GM21423 (cell line): ENCODE data around the gene GALK2.

Experiments used
- ATAC-seq: cut with Tn5 transposase; IDR thresholded peaks from one replicate; pipeline ENCODE4 v1.9.1; 2021; ENCODE audit warnings: mild to moderate bottlenecking, moderate library complexity; ENCODE audit not compliant: unreplicated experiment

GALK2 gene

GRCh38 chr15:49169880-49170597 is at the start of gene GALK2:
Gene GALK2 (plus strand): TSS chr15:49170247. CDS start chr15:49170323, 76 bp downstream.
- ATAC-seq = peak; percentile 92

- ATAC-seq = no peak
Observed at GRCh38 chr15:49120832-49121231, 49.2 kb upstream of the GALK2 start.

DNA sequence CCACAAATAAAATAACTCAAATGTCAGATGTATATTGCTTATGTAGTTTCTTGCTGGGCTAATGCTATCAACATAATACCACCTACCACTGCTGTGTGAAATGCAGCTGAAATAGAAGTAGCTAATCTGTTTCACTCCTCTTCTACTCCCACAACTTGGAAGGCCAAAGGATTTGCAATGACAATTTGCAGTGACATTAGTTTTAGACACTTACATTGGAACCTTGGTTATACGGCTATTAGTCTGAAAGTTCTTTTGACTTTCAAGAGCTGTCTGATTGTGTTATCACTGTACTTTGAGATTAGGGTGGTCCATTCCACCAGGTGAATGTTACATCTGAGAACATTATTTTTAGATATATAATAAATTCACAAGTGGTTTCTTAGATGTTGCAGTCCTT is 48.1 kb upstream of the GALK2 start:
- no peak for ATAC-seq

DNA sequence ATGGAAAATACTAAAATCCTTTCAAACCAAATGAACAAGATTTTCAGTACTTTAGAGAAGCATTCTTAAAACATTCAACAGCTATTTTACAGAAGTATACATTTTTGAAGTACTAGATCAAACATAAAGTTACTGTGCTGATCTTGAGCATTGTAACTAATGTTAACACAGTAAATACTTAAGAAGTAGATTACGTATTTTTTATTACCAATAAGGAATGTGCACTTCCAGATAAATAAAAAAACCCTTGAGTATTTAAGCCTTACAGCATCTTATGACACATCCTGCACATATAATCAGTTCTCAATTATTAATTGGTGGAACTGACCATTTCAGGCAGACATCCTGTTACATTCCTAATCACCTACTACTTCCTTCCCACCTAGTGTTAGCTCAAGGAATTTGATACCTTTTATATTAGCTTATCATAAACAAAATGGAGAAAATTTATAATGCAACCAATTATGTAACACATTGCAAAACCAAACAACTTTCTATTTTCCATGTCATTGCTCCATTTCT is 47.4 kb upstream of the GALK2 start:
- no peak for ATAC-seq

DNA sequence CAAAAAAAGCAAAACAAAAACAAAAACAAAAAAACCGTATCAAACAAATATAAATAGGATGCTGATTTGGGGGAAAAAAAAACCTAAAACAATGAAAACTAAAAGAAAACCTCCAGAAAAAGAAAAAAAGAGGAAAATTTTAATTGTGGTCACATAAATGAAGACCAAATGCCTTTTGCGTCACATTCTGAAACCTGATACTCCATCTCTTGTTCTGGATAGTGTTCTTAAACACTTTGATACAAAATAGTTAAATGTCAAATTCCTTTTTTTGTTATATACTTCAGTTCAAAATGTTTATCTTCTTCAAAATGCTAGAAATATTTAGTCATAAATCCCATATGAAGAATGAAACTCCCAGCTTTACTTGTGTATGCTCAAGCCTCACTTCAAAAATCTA is 45.7 kb upstream of the GALK2 start:
- ATAC-seq = no peak

DNA sequence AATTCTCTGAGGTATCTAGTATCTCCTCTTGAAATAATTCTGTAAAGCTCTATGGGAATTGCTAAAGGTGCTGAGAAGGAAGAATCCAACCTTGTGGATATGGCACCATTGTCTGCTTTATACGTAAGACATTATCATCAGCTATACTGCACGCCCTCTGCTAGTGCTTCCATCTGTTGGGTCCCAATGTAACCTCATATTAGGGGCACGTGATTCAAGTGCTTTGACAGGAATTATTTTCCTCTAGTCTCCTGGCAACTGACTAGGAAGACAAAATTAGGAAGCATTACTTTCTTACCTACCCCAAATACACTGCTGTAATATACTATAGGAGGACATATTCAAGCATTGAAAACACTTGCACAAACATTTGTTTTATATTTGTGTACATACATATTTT is 38.6 kb upstream of the GALK2 start:
- ATAC-seq = no peak

DNA sequence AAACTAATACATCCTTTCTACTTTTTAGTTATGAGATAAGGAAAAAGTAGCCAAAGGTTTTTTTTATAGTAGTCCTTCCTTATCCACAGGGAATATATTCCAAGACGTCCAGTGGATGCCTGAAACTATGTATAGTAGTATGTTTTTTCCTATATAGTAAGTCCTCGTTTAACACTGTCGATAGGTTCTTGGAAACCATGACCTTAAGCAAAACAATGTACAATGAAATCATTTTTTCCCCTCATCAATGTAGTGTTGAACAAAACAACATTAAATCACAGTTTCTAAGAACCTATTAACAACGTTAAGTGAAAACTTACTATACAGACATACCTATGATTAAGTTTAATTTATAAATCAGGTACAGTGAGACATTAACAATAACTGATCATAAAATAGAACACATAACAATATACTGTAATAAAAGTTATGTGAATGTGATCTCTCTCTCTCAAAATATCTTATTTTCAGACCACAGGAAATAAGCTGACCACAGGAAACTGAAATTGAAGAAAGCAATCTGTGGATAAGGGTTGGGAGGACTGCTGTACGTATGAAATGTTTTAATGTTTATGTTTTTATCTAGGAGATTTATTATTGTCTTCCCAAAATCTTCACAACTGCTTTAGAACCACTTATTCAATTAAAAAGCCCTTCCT is 35.2 kb upstream of the GALK2 start:
- ATAC-seq = peak; percentile 43

GRCh38 chr15:49135342-49135857 is 34.6 kb upstream of the GALK2 start:
- peak; percentile 57 for ATAC-seq

DNA sequence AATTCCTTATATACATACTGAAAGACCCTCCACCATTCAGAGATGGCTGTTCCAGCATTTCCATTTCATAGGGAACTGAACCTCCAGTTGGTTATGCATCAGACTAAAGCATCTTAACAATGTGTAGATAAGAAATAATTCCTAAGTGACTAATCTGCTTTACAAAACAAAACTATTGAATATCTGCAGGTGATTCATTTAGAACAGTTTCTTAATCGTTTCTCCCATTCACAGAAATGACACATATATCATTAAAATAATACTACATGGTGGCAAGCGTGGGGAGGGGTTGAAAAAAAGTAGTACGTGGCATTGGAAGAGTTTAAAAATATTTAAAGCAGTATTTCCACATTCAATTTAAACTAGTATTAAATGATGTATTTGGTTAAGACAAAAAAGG is 34.1 kb upstream of the GALK2 start:
- ATAC-seq = no peak

- ATAC-seq = no peak
Observed at GRCh38 chr15:49137861-49138260, 32.2 kb upstream of the GALK2 start.

GRCh38 chr15:49145651-49146609 is 24.1 kb upstream of the GALK2 start:
- ATAC-seq = no peak

GRCh38 chr15:49148298-49148697 is 21.7 kb upstream of the GALK2 start:
- ATAC-seq = no peak

- ATAC-seq = no peak
Observed at GRCh38 chr15:49148727-49149126, 21.3 kb upstream of the GALK2 start.

GRCh38 chr15:49151831-49152230 is 18.2 kb upstream of the GALK2 start:
- no peak for ATAC-seq

DNA sequence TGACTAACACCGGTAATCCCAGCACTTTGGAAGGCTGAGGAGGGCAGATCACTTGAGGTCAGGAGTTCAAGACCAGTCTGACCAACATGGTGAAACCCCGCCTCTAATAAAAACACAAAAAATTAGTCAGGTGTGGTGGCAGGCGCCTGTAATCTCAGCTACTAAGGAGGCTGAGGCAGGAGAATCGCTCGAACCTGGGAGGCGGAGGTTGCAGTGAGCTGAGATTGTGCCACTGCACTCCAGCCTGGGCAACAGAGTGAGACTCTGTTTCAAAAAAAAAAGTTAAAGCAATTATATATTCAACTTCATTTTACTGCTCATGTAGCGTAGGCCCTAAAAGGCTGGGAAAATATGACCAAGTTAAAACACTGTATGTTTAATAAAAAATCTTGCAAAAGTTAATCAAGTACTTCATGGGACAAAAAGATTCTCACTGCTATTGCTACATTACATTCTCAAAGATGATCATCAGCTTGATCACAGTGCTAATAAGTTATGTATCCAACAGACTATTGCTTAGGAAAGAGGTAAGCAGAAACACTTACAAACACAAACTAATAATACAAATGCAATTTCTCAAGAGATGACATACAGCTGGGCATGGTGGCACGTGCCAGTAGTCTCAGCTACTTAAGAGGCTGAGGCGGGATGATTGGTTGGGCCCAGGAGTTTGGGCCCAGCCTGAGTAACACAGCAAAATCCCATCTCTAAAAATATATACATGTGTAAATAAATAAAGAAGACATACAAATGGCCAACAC is 17.3 kb upstream of the GALK2 start:
- ATAC-seq = no peak

- no peak for ATAC-seq
Observed at GRCh38 chr15:49154359-49154758, 15.7 kb upstream of the GALK2 start.

DNA sequence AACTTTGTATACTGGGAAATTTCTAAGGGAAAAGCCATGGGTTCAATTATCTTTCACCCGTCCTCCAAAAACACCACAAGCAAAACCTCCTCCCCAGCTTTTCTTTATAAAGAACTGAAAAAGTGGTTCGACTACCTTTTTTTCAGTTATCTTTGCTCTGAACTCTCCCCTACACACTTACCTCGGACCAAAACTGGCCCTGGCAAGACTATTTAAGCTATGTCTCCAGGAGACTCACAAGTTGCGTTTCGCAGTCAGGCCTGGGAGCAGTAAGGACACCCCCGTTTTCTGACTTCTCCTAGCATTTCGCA is 15.3 kb upstream of the GALK2 start:
- no peak for ATAC-seq

GRCh38 chr15:49155110-49155833 is 14.8 kb upstream of the GALK2 start, which contains the start of gene COPS2:
Gene COPS2 (minus strand): TSS chr15:49155599. CDS start chr15:49155578, 21 bp downstream.
- peak; percentile 93 for ATAC-seq

DNA sequence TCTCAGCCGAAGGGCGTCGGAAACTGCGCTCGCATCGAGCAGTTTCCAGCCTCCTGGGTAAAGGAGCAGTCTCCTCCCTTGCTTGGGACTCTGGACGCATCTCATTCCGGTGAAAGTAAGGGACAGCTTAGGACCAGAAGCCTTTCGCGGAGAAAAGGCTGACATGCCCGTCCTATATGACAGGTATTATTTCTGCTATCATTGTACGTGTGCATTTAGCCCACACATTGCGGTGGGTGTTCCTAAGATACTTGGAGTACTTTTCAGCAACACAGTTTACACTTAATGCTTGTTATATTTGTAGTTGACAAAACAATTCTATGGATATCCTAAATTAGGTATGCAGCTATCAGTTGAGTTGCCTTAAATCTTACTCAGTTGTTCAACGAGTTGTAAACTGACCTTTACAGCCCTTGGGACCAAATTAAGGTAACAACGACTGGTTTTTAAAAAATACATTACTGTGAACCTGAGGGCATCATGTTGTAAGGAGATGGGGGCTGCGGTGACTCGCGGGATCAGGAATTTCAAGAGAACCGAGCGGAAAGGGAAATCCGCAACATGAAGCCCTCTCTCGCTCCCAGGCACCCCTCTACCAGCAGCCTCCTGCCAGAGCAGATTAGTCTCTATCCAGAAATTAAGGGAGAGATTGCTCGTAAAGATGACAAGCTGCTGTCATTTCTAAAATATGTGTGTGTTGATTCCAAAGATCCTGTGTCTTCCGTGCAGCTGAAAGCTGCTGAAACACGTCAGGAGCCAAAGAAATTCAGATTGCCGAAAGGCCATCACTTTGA is 14.0 kb upstream of the GALK2 start:
- ATAC-seq = peak; percentile 15
